GM18858 (cell line): ENCODE results near the gene METTL27.
"Not testable (repeated sequence)": the region's sequence is repeated elsewhere in the genome, so short reads cannot be mapped to it uniquely, and the experiment has no call there.

Experiments
- ATAC-seq: cut with Tn5 transposase; IDR thresholded peaks from one replicate; pipeline ENCODE4 v1.9.1; 2021; ENCODE audit not compliant: unreplicated experiment

Gene METTL27

DNA sequence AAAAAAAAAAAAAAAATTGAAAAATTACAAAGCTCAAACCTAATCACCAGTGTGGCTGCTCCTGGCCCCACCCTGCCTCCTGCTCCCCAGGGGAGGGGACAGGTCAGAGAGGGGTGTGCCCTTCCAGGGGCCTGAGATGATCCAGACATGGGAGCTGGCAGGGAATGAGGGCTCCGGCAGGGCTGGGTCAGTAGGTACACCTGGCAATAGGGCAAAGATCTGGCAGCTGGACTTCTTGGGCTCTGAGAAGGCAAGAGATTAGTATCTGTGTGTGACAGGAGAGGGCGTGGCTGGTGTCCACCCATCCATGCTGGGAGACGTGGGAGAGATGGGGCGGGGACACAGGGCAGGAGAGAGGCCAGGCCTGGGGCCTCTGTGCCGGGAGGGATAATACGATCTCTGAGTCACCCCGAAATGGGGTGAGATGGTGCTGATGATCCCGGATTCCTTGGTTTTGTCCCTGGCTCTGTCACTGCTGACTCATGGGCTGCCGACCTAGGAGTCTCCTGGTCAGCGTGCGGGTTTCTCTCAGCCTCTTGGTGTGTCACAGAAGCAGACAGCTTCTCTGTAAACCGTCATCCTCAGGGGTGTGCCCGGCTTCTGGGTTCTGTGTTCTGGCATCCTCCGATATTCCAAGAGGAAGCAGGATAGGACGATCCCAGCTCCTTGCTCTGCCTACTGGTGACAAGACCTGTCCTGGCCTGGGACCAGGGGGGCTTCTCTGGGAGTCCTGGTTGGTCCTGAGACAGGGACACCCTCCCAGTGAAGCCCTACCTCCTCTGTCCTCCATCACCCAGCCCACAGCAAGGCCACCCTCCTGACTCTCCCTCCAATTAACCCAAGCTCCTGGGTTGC lies 19.8 kb downstream of the METTL27 start:
- no peak for ATAC-seq

DNA sequence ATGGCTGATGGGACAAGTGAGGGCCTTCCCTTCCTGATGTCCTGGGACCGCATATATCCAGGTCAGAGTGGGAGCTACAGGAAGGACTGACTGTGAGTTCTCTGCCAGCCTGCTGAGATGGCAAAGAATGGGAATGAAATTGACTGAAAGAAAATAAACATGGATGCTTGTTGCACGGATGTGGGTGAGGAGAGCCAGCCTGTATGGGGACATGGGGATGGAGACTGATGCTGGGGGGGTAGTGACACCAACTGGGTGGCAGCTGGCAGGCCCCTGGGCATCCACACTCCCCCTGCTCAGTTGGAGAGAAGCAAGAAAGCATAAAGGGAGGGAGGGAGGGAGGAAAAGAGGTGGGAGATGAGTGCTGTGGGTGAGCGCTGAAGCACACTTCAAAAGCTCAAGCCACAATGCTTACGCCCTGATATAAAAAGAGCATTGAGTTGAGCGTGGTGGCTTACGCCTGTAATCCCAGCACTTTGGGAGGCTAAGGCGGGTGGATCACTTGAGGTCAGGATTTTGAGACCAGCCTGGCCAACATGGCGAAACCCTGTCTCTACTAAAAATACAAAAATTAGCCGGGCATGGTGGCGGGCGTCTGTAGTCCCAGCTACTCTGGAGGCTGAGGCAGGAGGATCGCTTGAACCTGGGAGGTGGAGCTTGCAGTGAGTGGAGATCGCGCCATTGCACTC lies 20.6 kb downstream of the METTL27 start:
- ATAC-seq = not testable (repeated sequence)

DNA sequence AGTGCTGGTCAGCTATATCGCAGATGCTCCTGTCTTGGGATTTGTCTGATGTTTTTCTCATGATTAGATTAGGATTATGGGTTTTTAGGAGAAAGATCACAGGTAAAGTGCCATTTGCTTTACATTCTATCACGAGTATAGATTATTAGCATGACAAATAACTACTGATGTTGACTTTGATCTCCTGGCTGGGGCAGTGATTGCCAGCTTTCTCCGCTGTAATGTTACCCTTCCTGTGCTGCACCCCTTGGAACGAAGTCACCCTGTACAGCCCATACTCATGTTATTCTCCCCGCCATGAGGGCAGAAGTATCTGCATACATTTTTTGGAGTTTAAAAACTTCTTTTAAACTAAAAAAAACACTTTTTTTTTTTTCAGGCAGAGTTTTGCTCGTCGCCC lies 22.3 kb downstream of the METTL27 start:
- no peak for ATAC-seq

DNA sequence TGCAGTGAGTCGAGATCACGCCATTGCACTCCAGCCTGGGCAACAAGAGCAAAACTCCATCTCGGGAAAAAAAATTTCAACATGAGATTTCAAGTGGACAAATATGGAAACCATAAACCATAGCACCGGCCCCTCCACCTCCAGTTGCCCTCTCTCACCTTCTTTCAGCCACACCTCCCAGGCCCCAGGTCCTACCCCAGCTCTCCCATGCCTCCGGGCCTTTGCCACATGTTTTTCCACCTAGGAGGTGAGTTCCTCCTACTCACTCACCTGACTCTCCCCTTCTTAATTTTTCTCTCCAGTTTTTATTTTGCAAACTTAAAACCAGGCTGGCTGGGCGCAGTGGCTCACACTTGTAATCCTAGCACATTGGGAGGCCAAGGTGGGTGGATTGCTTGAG lies 25.2 kb downstream of the METTL27 start:
- ATAC-seq = no peak

DNA sequence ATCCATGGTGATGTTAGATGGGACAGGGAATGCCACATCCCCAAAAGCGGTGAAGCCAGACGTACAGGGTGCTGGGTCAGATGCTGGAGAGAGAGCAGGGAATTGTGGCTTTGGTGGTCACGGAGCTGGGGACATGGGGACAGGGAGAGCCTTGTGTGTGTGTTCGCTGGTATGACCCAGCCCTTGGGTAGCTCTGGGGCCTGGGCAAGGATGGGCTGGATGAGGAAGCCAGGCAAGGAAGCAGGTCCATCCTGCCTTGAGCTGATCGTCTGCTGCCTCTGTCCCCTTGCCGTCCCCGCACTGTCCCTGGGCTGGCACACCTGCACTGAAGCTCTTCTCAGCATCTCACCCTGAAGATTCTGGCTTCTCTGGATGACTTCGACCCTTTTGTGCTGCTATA lies 26.9 kb downstream of the METTL27 start:
- no peak for ATAC-seq

DNA sequence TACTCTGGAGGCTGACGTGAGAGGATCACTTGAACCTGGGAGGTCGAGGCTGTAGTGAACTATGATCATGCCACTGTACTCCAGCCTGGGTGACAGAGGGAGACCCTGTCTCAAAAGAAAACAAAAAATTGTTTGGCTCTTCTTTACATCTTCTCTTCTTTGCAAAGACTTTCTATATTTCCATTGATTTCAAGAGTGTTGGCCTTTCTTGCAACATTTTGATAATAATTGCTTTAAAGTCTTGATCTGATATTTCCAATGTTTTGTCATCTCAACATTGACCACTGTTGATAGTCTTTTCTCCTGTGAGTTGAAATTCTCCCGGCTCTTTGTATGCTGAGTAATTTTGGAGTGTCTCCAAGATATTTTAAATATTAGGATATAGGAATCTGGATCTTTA lies 29.3 kb downstream of the METTL27 start:
- no peak for ATAC-seq

DNA sequence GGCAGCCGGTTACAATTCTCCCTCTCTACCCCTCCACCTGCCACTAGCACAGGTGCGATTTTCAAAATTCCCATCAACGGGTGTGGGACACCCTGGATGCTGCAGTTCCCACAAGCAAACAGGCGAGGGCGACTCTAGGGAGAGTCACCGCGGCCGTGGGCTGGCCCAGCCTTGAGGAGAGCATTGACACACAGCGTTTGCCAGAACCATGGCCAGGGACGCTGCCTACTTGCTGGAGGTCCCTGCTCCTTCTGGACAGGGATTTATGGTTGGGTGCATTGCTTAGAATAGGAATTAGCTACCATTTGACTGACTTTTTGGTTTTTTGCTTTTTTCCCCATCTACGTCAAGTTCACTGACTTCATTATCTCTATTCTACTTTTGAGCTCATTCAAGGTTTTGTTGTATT lies 30.6 kb downstream of the METTL27 start:
- ATAC-seq = no peak

DNA sequence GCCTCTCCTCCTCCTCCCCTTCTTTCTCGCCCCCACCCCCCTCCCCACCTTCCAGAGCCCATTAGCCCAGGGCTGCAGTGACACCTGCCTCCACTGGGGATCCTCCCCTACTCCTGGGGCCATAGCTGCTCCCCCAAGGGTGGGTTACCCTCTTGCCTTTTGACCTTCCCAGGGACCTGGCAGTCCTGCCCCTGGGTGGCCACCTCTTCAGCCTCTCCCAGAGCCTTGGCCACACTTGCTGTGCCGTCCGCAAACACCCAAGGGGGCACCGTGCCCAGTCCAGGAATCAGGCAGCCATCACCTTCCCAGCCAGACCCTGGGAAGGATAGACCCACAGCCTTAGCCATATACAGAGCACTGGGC lies 31.3 kb downstream of the METTL27 start:
- ATAC-seq = no peak

DNA sequence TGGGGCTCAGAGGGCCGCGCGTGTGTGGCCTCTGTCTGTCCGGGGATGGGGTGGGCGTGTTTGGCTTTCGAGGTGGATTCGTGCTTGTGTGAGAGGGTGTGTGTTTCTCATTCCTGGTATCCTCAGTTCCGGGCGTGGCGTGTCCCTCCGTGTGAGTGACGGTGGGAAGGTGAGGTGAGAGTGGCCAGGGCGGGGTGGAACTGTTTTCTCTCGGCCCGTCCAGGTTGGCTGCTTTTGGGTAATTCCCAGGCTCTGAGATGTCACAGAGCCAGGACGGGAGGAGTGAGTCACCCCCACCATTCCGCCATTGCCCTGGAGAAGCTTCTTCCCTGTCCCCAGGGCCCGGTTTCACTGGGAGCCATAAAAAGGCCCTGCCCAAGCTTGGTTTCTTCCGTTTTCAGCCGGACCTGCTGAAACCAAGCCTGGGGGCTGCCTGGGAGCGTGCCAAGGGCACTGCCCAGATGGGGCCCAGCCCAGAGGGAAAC lies 32.8 kb downstream of the METTL27 start:
- ATAC-seq = no peak

DNA sequence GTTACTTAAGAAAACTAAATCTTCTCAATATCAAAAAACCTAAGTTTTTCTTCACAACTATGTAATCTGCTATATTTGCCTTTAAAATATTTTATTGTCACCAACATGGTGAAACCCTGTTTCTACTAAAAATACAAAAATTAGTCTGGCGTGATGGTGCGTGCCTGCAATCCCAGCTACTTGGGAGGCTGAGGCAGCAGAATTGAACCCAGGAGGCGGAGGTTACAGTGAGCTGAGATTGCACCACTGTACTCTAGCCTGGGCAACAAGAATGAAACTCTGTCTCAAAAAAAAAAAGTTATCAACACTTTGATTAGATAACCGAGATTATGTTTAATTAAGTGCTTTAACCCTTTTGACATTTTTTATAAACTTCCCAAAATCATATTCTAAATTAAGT lies 39.9 kb downstream of the METTL27 start:
- ATAC-seq = no peak

DNA sequence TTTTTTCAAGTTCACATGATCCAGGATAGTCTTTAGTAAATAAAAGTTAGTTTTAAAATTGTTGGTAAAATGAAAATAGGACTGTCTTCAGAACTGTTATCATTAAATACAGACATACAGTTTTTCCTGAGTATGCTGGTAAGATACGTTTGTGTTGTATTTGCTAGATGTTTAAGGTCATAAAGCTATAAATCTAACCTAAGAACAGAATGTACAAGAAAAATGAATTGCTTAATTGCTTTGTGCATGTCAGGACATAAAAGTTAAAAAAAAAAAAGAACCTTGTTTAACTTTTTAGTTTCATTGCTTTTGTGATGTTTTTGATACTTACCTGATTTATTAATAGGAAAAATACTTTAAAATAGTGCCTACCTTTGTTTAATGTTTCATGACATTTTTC lies 40.7 kb downstream of the METTL27 start:
- no peak for ATAC-seq

DNA sequence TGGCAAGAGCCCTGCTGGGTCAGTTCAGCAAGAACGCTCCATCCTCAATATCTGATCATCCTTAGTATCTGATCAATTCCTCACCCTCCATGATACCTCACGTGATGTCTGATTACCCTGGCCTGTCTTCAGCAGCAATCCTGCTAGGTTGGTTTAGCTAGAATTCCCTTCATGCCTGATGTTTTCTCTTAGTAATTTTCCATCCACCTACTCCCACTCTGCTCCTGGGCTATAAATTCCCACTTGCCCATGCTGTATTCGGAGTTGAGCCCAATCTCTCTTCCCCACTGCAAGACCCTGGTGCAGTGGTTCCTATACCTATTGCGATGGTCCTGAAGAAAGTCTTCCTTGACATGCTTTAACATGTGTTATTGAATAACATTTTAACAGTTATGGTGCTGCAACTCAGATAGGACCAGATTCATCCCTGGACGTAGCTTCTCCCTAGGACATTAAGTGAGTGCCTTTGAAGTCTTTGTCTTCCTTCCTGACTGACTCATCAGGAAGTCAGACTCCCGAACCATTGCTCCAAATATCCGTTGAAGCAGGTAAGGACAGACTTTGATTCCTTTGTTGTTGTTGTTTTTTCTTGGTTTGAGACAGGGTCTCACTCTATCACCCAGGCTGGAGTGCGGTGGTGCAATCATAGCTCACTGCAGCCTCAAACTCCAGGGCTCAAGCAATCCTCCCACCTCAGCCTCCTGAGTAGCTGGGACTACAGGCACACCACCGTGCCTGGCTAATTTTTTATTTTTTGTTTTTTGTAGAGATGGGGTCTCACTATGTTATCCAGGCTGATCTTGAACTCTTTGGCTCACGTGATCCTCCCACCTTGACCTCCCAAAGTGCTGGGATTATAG lies 42.8 kb downstream of the METTL27 start:
- no peak for ATAC-seq

DNA sequence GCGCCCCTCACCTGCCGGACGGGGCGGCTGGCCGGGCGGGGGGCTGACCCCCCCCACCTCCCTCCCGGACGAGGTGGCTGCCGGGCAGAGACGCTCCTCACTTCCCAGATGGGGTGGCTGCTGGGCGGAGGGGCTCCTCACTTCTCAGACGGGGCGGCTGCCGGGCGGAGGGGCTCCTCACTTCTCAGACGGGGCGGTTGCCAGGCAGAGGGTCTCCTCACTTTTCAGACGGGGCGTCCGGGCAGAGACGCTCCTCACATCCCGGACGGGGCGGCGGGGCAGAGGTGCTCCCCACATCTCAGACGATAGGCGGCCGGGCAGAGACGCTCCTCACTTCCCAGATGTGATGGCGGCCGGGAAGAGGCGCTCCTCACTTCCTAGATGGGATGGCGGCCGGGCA lies 45.1 kb downstream of the METTL27 start:
- ATAC-seq = not testable (repeated sequence)

DNA sequence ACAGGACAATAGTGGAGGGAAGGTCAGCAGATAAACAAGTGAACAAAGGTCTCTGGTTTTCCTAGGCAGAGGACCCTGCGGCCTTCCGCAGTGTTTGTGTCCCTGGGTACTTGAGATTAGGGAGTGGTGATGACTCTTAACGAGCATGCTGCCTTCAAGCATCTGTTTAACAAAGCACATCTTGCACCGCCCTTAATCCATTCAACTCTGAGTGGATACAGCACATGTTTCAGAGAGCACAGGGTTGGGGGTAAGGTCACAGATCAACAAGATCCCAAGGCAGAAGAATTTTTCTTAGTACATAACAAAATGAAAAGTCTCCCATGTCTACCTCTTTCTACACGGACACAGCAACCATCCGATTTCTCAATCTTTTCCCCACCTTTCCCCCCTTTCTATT lies 45.7 kb downstream of the METTL27 start:
- ATAC-seq = not testable (repeated sequence)

DNA sequence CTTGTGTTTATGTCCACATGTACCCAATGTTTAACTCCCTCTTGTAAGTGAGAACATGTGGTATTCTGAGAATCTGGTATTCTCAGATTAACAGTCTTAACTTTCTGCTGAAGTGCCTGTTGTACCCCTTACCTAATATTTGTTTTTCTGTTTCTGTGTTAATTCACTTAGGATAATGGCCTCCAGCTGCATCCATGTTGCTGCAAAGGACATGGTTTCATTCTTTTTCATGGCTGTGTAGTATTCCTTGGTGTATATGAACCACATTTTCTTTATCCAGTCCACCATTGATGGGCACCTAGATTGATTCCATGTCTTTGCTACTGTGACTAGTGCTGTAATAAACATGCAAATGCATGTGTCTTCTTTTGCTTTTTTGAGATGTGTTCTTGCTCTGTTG lies 47.1 kb downstream of the METTL27 start:
- not testable (repeated sequence) for ATAC-seq

DNA sequence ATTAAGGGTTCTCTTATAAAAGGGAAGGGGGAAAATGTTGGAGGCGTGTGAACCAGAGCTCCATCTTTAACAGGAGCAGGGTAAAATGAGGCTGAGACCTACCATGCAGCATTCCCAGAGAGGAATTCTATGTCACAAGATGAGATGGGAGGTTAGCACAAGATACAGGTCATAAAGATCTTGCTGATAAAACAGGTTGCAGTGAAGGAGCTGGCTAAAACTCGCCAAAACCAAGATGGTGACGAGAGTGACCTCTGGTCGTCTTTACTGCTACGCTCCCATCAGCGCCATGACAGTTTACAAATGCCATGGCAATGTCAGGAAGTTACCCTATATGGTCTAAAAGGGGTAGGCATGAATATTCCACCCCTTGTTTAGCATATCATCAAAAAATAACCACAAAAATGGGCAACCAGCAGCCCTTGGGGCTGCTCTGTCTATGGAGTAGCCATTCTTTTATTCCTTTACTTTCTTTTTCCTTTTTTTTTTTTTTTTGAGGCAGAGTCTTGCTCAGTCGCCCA lies 51.1 kb downstream of the METTL27 start:
- not testable (repeated sequence) for ATAC-seq

DNA sequence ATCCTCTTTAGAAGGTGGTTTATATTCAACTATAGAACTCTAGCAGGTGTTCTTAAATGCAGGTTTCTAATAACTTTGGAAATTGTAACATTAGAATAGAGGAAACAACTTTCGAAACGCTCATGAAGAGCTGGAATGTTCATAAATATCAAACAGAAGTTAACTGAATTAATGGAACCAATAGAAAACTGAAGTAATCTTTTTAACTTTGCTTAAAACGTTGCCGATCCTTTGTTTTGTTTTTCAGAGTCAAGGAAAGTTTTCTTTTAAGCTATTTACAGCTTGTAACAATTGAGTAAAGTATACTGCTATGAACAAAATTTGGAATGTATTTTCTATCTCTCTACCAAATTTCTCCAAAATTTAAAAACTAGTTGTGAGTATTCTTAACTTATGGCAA lies 53.3 kb downstream of the METTL27 start:
- ATAC-seq = no peak

DNA sequence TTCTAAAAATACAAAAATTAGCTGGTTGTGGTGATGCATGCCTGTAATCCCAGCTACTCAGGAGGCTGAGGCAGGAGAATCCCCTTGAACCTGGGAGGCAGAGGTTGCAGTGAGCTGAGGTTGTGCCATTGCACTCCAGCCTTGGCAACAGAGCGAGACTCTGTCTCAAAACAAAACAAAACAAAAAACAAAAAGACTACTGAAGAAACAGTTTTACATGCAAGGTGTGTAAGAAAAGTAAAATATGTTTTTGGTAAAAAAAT lies 54.6 kb downstream of the METTL27 start:
- not testable (repeated sequence) for ATAC-seq

DNA sequence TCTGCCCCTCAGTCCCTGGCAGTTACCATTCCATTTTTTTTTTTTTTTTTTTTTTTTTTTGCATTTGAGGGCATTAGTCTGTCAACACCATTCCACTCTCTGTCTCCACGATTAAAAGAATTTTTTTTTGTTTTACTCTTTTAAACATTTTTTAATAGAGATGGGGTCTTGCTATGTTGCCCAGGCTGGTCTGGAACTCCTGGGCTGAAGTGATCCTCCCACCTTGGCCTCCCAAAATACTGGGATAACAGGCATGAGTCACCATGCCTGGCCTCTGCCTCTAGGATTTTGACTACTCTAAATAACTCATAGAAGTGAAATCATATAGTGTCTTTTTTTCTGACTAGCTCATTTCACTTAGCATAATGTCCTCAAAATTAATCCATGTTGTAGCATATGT lies 55.7 kb downstream of the METTL27 start:
- no peak for ATAC-seq
